ENCODE data around the gene LIN52.

Gene LIN52

GRCh38 chr14:74148705-74149104, 63.9 kb downstream of the LIN52 start:
- no peaks in the 10 kb centered on the region for H3K9me3 Mint-ChIP-seq
- H3K27me3 Mint-ChIP-seq (ENCODE audit: low read depth, poor library complexity) = no peaks in the 10 kb centered on the region
- no peak for DNase-seq
- TF ChIP-seq, protein P1, sequence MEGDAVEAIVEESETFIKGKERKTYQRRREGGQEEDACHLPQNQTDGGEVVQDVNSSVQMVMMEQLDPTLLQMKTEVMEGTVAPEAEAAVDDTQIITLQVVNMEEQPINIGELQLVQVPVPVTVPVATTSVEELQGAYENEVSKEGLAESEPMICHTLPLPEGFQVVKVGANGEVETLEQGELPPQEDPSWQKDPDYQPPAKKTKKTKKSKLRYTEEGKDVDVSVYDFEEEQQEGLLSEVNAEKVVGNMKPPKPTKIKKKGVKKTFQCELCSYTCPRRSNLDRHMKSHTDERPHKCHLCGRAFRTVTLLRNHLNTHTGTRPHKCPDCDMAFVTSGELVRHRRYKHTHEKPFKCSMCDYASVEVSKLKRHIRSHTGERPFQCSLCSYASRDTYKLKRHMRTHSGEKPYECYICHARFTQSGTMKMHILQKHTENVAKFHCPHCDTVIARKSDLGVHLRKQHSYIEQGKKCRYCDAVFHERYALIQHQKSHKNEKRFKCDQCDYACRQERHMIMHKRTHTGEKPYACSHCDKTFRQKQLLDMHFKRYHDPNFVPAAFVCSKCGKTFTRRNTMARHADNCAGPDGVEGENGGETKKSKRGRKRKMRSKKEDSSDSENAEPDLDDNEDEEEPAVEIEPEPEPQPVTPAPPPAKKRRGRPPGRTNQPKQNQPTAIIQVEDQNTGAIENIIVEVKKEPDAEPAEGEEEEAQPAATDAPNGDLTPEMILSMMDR (IDR thresholded peaks at IDR 0.05) = no peak
- H3K4me3 Mint-ChIP-seq = no peak overlapping the region
- peaks cover 11% of the 10 kb centered on the region for H3K4me1 Mint-ChIP-seq
- no peak overlapping the region for H3K27ac Mint-ChIP-seq
- peaks cover 11% of the 10 kb centered on the region for H3K36me3 Mint-ChIP-seq (ENCODE audit: low read depth)

DNA sequence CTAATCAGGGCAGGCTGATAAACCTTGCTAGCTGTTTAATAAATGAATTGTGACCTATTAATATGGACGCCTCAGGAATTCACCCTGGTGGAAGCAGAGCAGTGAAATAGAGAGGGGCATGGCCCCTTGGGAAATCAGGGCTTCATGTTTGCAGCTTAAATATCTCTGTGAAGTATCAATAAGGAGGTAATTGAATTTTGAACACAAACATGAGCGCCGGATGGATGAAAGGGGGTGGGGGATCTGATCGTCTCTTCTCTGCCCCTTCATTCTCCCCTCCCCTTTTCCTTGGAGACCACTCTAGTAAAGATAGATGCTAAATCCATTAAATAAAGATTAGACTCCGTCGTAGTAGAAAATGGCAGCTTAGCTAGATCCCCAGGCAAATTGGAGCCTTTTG, 70.5 kb downstream of the LIN52 start:
- no peak overlapping the region for H3K27ac Mint-ChIP-seq
- H3K4me1 Mint-ChIP-seq = peaks cover 17% of the 10 kb centered on the region
- H3K4me3 Mint-ChIP-seq = no peak overlapping the region

GRCh38 chr14:74155749-74156148, 71.0 kb downstream of the LIN52 start:
- Mint-ChIP-seq H3K4me1 (peaks cover 17% of the 10 kb centered on the region), H3K9me3 (no peaks in the 10 kb centered on the region), H3K36me3 (ENCODE audit: low read depth) (peaks cover 9% of the 10 kb centered on the region), H3K27me3 (ENCODE audit: low read depth, poor library complexity) (peaks cover 2% of the 10 kb centered on the region), H3K27ac (no peak overlapping the region), H3K4me3 (no peak overlapping the region)
- no peak for DNase-seq
- TF ChIP-seq, protein P1 (IDR thresholded peaks at IDR 0.05) = no peak

More for the DNA sequence above, 70.5 kb downstream of the LIN52 start:
- peaks cover 2% of the 10 kb centered on the region for H3K27me3 Mint-ChIP-seq (ENCODE audit: low read depth, poor library complexity)
- peaks cover 9% of the 10 kb centered on the region for H3K36me3 Mint-ChIP-seq (ENCODE audit: low read depth)
- no peaks in the 10 kb centered on the region for H3K9me3 Mint-ChIP-seq
- TF ChIP-seq, protein P1 (IDR thresholded peaks at IDR 0.05) = no peak
- no peak for DNase-seq

DNA sequence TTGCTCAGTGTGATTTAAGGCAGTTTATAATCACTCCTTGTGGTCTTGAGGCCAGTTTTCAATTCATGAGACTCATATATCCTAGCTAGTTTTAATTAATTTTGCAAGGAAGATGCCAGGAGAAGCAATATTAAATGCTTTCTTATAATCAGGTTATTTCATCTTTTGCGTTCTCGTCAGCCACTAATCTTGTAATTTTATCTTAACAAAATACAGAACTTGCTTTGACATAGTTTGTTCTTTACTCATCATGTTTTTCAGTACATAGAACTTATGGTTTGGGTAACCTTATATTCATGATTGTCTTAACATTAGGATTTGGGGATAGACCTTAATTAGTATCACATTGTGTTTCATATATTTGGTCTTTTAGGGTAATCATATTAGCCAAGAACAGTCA, 76.0 kb downstream of the LIN52 start:
- no peak for DNase-seq

DNA sequence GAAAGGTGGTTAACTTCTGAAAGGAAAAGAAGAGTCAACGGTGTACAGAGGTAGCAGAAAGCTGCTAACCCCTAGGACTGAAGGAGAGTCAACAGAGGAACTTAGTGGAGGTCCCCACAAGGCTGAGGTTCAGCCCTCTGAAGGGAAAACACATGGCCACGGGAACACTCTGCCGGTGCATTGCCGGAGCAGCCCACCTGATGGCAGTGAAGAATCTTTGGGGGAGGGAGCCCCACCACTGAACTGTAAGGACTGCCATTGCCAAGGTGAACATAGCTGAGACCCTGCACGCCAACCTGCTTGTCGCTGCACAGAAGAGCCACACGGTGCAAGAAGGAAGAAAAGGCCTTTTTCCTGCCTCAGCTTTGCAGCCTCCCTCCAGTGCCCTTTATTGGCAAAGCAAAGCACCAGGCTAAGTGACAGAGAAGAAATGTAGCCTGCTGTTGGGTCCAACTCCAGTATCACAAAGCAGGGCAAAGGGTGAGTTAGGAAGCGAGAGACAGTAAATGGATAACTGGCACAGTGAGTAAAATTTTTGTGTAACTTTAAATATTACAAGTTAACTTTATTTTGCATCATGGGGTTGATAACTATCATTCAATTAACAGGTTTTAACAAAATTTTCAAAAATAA, 76.9 kb downstream of the LIN52 start:
- DNase-seq = no peak
- Mint-ChIP-seq H3K4me3 (no peak overlapping the region), H3K27me3 (ENCODE audit: low read depth, poor library complexity) (peaks cover 5% of the 10 kb centered on the region), H3K27ac (no peak overlapping the region), H3K4me1 (no peaks in the 10 kb centered on the region), H3K36me3 (ENCODE audit: low read depth) (peaks cover 32% of the 10 kb centered on the region), H3K9me3 (no peaks in the 10 kb centered on the region)
- TF ChIP-seq, protein P1 (IDR thresholded peaks at IDR 0.05) = no peak

More for the DNA sequence above, 76.0 kb downstream of the LIN52 start:
- Mint-ChIP-seq H3K4me1 (peaks cover 3% of the 10 kb centered on the region), H3K36me3 (ENCODE audit: low read depth) (peaks cover 27% of the 10 kb centered on the region), H3K27me3 (ENCODE audit: low read depth, poor library complexity) (peaks cover 5% of the 10 kb centered on the region), H3K9me3 (no peaks in the 10 kb centered on the region), H3K4me3 (no peak overlapping the region), H3K27ac (no peak overlapping the region)
- TF ChIP-seq, protein P1 (IDR thresholded peaks at IDR 0.05) = no peak

GRCh38 chr14:74169906-74170305, 85.2 kb downstream of the LIN52 start:
- Mint-ChIP-seq H3K27ac (no peak overlapping the region), H3K27me3 (ENCODE audit: low read depth, poor library complexity) (no peaks in the 10 kb centered on the region), H3K9me3 (no peaks in the 10 kb centered on the region), H3K36me3 (ENCODE audit: low read depth) (peaks cover 21% of the 10 kb centered on the region), H3K4me1 (no peaks in the 10 kb centered on the region), H3K4me3 (no peak overlapping the region)
- TF ChIP-seq, protein P1 (IDR thresholded peaks at IDR 0.05) = no peak
- DNase-seq = no peak
